K562 (cell line): Measurements from ENCODE around the gene ROPN1. TPM values are rescaled to one million over a fixed set of nuclear protein-coding genes. Genes with fewer than 3 reads are reported as not detected.

Experiments used
- HNRNPH1 ChIP-seq: fragments of 200-400 bp; formaldehyde crosslinking; optimal IDR thresholded peaks from 2 replicates; pipeline ENCODE3; 2017; ENCODE audit warnings: low read depth, mild to moderate bottlenecking, low read length, moderate library complexity
- POLR2H ChIP-seq: IDR thresholded peaks from 2 replicates; pipeline ENCODE4 v1.6.1; 2016; ENCODE audit warnings: missing genetic modification characterization, low read depth, mild to moderate bottlenecking, control low read depth, missing compliant biosample characterization, moderate library complexity
- POLR3A ChIP-seq: IDR thresholded peaks from 2 replicates; pipeline ENCODE4 v1.6.1; 2011; ENCODE audit warnings: borderline replicate concordance, mild to moderate bottlenecking, moderate library complexity; ENCODE audit not compliant: insufficient read length, insufficient read depth; ENCODE audit errors: extremely low read depth
- SUPT5H ChIP-seq: fragments of 450-650 bp; IDR thresholded peaks from 2 replicates; pipeline ENCODE4 v1.6.1; 2016
- TRIM25 ChIP-seq: fragments of 450-650 bp; IDR thresholded peaks from 2 replicates; pipeline ENCODE4 v1.7.0; 2016; ENCODE audit warnings: borderline replicate concordance
- ZBTB17 ChIP-seq: fragments of 450-650 bp; formaldehyde crosslinking; IDR thresholded peaks from 2 replicates; pipeline ENCODE4 v1.4.0; 2020; ENCODE audit warnings: mild to moderate bottlenecking
- ZBTB49 ChIP-seq: sonication (generic); formaldehyde crosslinking; IDR thresholded peaks from 2 replicates; pipeline ENCODE4 v1.8.0; 2022; ENCODE audit warnings: missing genetic modification reagents, mild to moderate bottlenecking, borderline replicate concordance
- ZNF133 ChIP-seq: fragments of 250-450 bp; sonication (Bioruptor Pico); IDR thresholded peaks from 2 replicates; pipeline ENCODE4 v1.4.0; 2020; ENCODE audit warnings: mild to moderate bottlenecking
- ZNF512 ChIP-seq: IDR thresholded peaks from 2 replicates; pipeline ENCODE4 v1.6.1; 2016; ENCODE audit warnings: missing genetic modification characterization, missing compliant biosample characterization
- ZNF57 ChIP-seq: fragments of 450-650 bp; formaldehyde crosslinking; IDR thresholded peaks from 2 replicates; pipeline ENCODE4 v1.4.0; 2020; ENCODE audit warnings: mild to moderate bottlenecking, moderate library complexity
- ZNF740 ChIP-seq, 3 experiments: fragments of 200-800 bp in 1 of 3; sonication (Bioruptor generic) in 1 of 3; sonication (generic) in 1 of 3; formaldehyde crosslinking in 1 of 3; IDR thresholded peaks; 2 replicates each; pipeline versions ENCODE4 v1.6.1 to v1.8.0; 2016 to 2022; ENCODE audit warnings: mild to moderate bottlenecking in 2 of 3, missing compliant biosample characterization in 2 of 3, missing genetic modification characterization in 2 of 3, missing genetic modification reagents in 1 of 3
- polyA plus RNA-seq, 8 experiments: library from polyadenylated mRNA; depleted of rRNA in 4 of 8; stranded (reverse) in 5 of 8; unstranded in 3 of 8; fragments of >200 nt; fragmentation: Nextera tagmentation in 2 of 8; fragmentation: Illumina TruSeq in 1 of 8; extraction: Ambion mirVana in 2 of 8; extraction: Trizol in 1 of 8; gene quantifications; 2 replicates each; pipeline versions ENCODE4 v1.2.1 to v1.2.3, GENCODE V29; 2011 to 2014; ENCODE audit warnings: inconsistent platforms in 1 of 8, missing spikeins in 1 of 8
- total RNA-seq, 7 experiments: library from RNA; depleted of rRNA in 6 of 7; stranded (reverse); fragments of >200 nt in 6 of 7; fragmentation: Illumina TruSeq in 2 of 7; extraction: Trizol in 2 of 7; gene quantifications; 2 replicates each; pipeline versions ENCODE4 v1.2.1 to v1.2.3, GENCODE V29; 2011 to 2021; ENCODE audit warnings: low replicate concordance in 1 of 7

ROPN1 gene
- total and polyA plus RNA-seq, 9 of the 15 experiments (the other 6 are each of a cell fraction or from before 2014, with no cell fraction given): not detected

- TF ChIP-seq HNRNPH1: no peak
- no peak for TF ChIP-seq TRIM25
- TF ChIP-seq ZNF57 (CRISPR knock-in tag): no peak
- TF ChIP-seq ZBTB17: no peak
- no peak for TF ChIP-seq POLR2H (tag)
- TF ChIP-seq ZNF512: peak; percentile 48
- no peak for TF ChIP-seq ZNF740 (CRISPR knock-in tag; IDR thresholded peaks at IDR 0.05)
- TF ChIP-seq ZNF740 (tag; IDR thresholded peaks at IDR 0.05): no peak
- no peak for TF ChIP-seq ZBTB49 (CRISPR knock-in tag)
- TF ChIP-seq POLR3A: no peak
- no peak for TF ChIP-seq ZNF133 (CRISPR knock-in tag)
- TF ChIP-seq SUPT5H: no peak
These were observed 40.5 kb upstream of the ROPN1 start (continued) for GRCh38 chr3:124032311-124032880.
